ENCODE data around the gene DHCR24.
"Not testable (repeated sequence)": the region's sequence is repeated elsewhere in the genome, so short reads cannot be mapped to it uniquely, and the experiment has no call there.

Gene DHCR24

DNA sequence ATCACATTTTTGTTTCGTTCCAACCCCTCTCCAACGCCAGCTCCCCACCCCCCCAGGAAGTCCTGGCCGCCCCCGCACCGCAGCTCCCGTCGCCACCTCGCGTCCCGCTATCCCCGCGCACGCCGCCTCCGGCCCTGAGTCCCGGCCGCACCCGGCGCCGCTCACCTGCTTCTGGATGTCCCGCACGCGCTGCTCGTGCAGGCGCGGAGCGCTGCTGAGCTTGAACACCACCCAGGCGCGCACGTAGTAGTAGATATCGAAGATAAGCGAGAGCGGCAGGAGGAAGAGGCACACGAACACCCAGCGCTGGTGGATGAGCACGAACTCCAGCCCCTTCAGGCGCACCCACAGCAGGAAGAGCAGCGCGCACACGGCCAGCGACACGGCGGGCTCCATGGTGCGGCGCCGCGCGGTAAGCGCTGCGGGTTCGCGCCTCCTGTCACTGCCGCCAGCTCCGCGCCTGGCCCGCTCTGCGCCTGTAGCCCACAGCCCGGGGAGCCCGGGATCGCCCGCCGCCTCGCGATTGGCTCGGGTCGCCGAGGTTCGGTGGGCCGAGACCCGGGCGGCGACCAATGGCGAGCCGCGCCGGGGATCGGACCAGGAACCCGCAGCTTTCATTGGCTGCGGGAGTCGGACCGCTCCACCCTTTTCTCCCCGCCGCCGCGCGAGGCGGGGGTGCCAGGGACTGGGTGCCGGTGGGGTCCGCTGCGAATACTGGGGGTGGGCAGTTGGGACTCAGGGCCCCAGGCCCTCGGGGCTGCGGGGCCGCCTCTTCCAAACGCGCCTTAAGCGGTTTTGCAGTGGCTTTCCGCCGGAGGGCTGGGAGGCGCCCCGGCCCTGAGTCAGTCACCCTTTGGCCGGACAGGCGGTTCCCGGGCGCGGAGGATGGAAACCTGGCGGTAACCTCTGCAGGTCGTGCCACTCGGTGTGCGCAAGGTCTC, at the start of gene DHCR24:
Gene DHCR24 (minus strand): TSS at position 472 of the 941 bp plus-strand sequence. CDS start 76 bp downstream, at position 396.
- peak; percentile 65 for DNase-seq (ENCODE audit: low read depth)

- no peak for DNase-seq (ENCODE audit: low read depth)
Measured at GRCh38 chr1:54936791-54937190, 49.8 kb upstream of the DHCR24 start.

DNA sequence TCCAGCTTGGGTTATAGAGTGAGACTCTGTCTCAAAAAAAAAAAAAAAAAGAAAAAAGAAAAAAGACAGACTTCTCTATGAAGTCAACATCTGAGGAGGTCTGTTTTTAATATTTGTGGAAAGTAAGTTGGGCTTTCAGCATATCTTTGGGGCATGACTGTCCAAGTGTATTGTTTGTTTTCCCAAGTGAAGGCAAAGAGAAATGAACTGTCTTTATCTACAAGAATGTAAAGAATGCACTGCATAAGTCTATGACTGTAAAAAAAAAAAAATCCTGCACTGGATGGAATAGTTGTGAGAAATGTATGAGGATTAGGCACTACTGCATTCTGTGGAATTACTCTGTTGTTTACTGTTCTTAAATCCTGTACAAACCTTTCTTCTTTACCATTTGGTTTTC, 47.9 kb upstream of the DHCR24 start:
- no peak for DNase-seq (ENCODE audit: low read depth)

GRCh38 chr1:54934081-54934480, 47.1 kb upstream of the DHCR24 start:
- not testable (repeated sequence) for DNase-seq (ENCODE audit: low read depth)

GRCh38 chr1:54931275-54931840, 44.4 kb upstream of the DHCR24 start:
- no peak for DNase-seq (ENCODE audit: low read depth)

- DNase-seq (ENCODE audit: low read depth) = no peak
Measured at GRCh38 chr1:54929700-54930099, 42.7 kb upstream of the DHCR24 start.

GRCh38 chr1:54928327-54928726, 41.3 kb upstream of the DHCR24 start:
- DNase-seq (ENCODE audit: low read depth) = no peak

DNA sequence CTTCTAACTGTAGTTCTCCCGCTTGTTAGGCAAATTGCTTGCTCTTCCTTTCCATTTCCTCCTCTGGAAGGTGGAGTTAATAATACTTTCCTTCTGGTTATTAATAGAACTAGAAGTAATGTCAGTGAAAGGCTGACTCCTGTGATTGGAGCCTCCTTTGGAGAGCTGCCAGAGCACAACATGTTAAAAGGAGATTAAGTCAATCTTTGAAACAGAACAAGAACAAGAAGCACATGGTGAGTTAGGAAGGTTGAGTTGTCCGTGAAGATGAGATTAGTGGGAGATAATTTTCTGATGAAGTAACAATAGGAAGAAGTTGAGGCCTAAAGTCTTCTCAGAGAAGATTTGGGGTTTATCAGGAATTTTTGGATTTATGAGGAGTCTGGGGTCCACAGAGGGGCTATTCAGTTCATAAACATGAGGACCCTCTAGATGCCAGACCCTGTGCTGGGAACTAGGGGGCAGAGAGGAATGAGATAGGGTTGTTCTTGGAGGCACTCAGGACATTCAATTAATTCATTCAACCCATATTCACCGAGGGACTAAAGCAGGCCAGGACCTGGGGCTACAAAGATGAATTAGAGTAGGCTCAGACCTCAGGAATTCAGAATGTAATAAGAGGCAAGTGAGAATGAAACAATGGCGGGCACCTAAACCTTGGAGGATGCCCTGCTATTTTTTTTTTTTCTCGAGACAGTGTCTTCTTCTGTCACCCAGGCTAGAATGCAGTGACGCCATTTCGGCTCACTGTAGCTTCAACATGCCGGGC, 40.7 kb upstream of the DHCR24 start:
- no peak for DNase-seq (ENCODE audit: low read depth)

GRCh38 chr1:54926970-54927369, 40.0 kb upstream of the DHCR24 start:
- DNase-seq (ENCODE audit: low read depth) = no peak

GRCh38 chr1:54922921-54923421, 36.0 kb upstream of the DHCR24 start:
- no peak for DNase-seq (ENCODE audit: low read depth)

DNA sequence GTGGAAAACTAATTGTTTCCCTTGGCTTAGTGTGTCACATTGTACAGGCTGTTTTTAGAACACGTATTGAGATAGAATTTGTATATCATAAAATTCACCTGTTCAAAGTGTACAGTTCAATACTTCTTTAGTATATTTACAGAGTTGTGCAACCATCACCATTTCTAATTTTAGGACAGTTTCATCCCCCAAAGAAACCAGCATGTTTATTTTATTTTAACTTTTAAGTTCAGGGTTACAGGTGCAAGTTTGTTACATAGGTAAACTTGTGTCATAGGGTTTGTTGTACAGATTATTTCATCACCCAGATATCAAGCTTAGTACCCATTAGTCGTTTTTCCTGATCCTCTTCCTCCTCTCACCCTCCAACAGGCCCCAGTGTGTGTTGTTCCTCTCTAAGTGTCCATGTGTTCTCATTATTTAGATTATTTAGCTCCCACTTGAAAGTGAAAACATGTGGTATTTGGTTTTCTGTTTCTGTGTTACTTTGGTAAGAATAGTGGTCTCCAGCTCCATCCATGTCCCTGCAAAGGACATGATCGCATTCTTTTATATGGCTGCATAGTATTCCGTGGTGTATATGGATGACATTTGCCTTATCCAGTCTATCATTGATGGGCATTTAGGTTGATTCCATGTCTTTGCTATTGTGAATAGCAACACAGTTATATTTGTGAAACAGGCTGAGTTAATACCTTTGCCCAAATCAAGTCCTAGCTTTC, 35.2 kb upstream of the DHCR24 start:
- DNase-seq (ENCODE audit: low read depth) = no peak

DNA sequence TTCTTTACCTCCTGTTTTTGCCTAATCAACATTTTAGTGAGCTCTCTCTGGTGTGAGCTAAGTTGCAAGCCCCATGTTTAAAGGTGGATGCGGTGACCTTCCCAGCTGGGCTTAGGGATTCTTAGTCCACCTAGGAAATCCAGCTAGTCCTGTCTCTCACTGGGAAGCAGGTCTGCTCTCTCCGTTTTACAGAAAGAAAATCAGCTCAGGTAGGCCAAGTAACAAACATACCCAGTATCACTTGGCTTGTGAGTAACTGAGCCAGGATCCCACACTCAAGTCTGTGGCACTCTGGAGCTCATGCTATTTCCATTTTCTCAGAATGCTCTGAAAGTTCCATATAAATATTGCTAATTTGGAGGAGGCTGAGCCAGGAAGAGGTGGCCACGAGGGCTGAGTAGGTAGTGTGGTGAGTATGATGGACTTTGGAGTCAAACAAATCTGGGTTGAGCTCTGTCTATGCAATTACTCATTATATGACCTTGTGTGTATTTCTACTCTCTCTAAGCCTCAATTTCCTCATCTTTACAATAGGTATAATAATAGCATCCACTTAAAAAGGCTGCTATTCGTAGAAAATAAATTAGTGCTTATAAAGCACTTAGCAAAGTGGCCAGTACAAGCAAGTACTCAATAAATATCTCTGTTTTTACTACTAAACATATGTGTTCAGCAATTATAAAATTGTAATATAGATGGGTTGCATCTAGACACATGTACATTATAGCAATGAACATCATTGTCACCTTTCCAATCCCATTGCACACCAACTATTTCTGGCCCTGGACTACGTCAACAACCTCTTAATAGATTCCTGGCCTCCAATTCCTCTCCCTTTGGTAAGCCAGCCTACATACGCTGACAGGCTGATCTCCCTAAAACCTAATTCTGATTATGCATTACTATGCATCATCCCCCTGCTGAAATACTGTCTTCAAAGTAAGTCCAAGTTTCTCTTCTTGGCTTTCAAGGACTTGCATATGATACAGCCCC, 32.7 kb upstream of the DHCR24 start:
- DNase-seq (ENCODE audit: low read depth) = no peak

DNA sequence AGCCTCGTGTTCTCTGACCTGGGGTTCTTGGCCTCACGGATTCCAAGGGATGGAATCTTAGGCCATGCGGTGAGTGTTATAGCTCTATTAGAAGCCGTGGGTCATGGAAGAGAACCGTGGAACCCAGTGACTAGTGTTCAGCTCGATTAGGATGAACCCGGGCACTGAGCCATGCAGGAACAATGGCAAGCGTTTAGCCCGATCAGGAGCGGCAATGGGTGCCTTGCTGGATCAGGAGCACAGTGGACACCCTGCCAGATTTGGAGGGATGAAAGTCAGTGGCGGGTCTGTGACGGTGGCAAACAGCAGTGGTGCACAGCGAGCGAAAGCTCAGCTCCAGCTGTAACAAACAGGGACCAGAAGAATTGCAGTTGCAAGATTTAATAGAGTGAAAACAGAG, 24.1 kb upstream of the DHCR24 start:
- DNase-seq (ENCODE audit: low read depth) = not testable (repeated sequence)

- DNase-seq (ENCODE audit: low read depth) = no peak
Measured at GRCh38 chr1:54906586-54906985, 19.6 kb upstream of the DHCR24 start.

DNA sequence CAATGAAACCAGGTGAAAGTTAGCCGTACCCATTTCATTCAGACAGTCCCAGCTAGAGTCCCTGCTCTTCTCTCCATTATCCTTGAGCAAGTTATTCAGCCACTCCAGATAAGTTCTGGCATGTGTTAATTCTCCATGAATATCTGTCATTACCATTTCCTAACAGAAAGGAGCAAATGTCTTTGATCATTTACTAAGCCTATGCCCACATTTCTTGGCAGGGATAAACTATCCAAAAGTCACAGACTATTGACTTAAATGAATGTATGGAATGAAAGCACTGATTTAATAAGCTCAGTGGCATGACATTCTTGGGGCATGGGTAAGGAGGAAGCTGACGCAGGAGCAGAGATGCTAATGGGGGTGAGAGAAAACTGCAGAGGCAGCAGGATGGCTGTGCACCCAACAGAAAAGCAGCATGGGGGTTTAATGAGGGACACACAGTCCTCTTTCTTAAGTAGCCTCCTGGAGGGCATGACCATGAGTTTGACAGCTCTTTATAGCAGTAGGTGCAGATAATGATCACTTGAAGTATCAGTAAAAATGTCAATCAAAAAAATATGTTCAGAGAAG, 17.6 kb upstream of the DHCR24 start:
- no peak for DNase-seq (ENCODE audit: low read depth)

- DNase-seq (ENCODE audit: low read depth) = no peak
Measured at GRCh38 chr1:54894271-54894670, 7.3 kb upstream of the DHCR24 start.

GRCh38 chr1:54892586-54892985, 5.6 kb upstream of the DHCR24 start:
- DNase-seq (ENCODE audit: low read depth) = no peak

DNA sequence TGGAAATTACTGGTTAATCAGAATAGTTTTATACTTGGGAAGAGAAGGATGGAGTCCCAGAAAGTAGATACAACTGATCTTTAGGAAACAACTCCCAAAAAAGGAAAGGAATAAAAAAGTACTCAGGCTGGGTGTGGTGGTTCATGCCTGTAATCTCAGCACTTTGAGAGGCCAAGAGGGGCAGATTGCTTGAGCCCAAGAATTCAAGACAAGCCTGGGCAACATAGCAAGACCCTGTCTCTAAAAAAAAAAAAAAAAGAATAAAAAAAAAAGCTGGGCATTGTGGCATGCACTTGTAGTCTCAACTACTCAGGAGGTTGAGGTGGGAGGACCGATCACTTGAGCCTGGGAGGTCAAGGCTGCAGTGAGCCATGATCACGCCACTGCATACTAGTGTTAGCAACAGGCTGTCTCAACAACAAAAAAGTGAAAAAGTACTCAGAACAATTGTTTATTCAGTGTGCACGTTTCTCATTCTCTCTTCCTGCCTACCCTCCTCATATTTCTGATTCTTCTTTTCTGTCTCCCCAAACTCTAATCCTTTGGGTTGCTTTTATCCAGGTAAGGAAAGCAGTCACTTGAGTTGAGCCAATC, 2.2 kb upstream of the DHCR24 start:
- DNase-seq (ENCODE audit: low read depth) = no peak

DNA sequence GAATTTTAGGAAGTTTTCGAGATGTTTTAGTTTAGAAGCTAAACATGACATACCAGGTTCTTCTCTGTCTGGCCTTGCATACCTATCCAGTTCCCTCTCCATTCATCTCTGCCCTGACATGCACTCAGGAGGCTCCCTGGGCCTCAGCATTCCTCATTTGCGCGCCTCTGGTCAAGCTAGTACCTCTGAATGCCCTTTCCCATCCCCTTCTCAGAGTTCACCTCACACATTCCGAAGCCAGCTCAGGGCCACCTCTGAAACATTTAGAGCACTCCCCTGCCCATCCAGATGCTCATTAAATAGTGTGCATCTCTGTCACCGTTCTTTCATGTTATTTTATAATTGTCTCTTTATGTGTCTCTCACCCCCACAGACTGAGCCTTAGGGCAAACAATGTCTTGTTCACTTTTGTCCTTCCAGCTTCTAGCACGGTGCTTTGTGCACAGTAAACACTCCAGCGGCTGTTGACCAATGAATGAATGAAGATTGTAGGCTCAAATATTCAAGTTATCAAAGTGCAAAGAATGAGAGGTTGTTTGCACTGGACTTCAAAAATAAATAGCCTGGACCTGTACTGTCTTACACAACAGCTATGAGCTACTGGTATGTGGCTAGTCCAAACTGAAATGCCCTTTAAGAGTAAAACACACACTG, 1.2 kb upstream of the DHCR24 start:
- DNase-seq (ENCODE audit: low read depth) = no peak
